ENCODE measurements around the gene KRTAP20-2.

The KRTAP20-2 gene

GRCh38 chr21:30620080-30620479 is 14.9 kb upstream of the KRTAP20-2 start:
- no peaks in the 10 kb centered on the region for H3K27me3 ChIP-seq (ENCODE audit: low read length)
- TF ChIP-seq EZH2phosphoT487 (conservative IDR thresholded peaks at IDR 0.05; ENCODE audit: low read length), result no peak
- TF ChIP-seq CTCF (IDR thresholded peaks at IDR 0.05; ENCODE audit: insufficient read depth, low read length, poor library complexity, severe bottlenecking), result no peak
- no peaks in the 10 kb centered on the region for H3K36me3 ChIP-seq (ENCODE audit: low read length)
- H3K27ac ChIP-seq (ENCODE audit: low read depth, low read length), result no peak overlapping the region
- no peaks in the 10 kb centered on the region for H3K9me2 ChIP-seq (replicated peaks; ENCODE audit: insufficient read depth, low read length)
- H4K20me1 ChIP-seq (ENCODE audit: low read depth, low read length), result no peaks in the 10 kb centered on the region
- H2AFZ ChIP-seq (ENCODE audit: low read depth, low read length, severe bottlenecking), result no peak overlapping the region
- H3K79me2 ChIP-seq (ENCODE audit: insufficient read depth, low read length), result no peaks in the 10 kb centered on the region
- no peak overlapping the region for H3K4me3 ChIP-seq (ENCODE audit: insufficient read depth, low read length, poor library complexity, severe bottlenecking)
- no peak overlapping the region for H3K9ac ChIP-seq (ENCODE audit: low read length)
- no peak overlapping the region for H3K4me2 ChIP-seq (ENCODE audit: low read depth, low read length, poor library complexity, severe bottlenecking)
- H3F3A ChIP-seq (ENCODE audit: insufficient read depth), result no peaks in the 10 kb centered on the region
- H3K9me3 ChIP-seq (ENCODE audit: insufficient read depth, low read length), result peaks cover 6% of the 10 kb centered on the region

- no peak within 1 kb of the TSS for H3K27ac ChIP-seq (ENCODE audit: low read depth, low read length)
These were observed 14.5 kb upstream of the KRTAP20-2 start, which contains the start of gene KRTAP20-4 for GRCh38 chr21:30620522-30620921. Gene KRTAP20-4, plus strand, starts transcription at chr21:30620627.

GRCh38 chr21:30623362-30623761 is 11.6 kb upstream of the KRTAP20-2 start:
- no peak overlapping the region for H3K4me3 ChIP-seq (ENCODE audit: insufficient read depth, low read length, poor library complexity, severe bottlenecking)
- no peak overlapping the region for H3K4me2 ChIP-seq (ENCODE audit: low read depth, low read length, poor library complexity, severe bottlenecking)
- H4K20me1 ChIP-seq (ENCODE audit: low read depth, low read length), result no peaks in the 10 kb centered on the region
- H3K9me3 ChIP-seq (ENCODE audit: insufficient read depth, low read length), result peaks cover 10% of the 10 kb centered on the region
- no peaks in the 10 kb centered on the region for H3F3A ChIP-seq (ENCODE audit: insufficient read depth)
- no peak overlapping the region for H2AFZ ChIP-seq (ENCODE audit: low read depth, low read length, severe bottlenecking)
- no peaks in the 10 kb centered on the region for H3K27me3 ChIP-seq (ENCODE audit: low read length)
- no peaks in the 10 kb centered on the region for H3K9me2 ChIP-seq (replicated peaks; ENCODE audit: insufficient read depth, low read length)
- H3K79me2 ChIP-seq (ENCODE audit: insufficient read depth, low read length), result no peaks in the 10 kb centered on the region
- no peak for TF ChIP-seq EZH2phosphoT487 (conservative IDR thresholded peaks at IDR 0.05; ENCODE audit: low read length)
- no peak for TF ChIP-seq CTCF (IDR thresholded peaks at IDR 0.05; ENCODE audit: insufficient read depth, low read length, poor library complexity, severe bottlenecking)
- no peaks in the 10 kb centered on the region for H3K36me3 ChIP-seq (ENCODE audit: low read length)
- H3K9ac ChIP-seq (ENCODE audit: low read length), result no peak overlapping the region
- no peak overlapping the region for H3K27ac ChIP-seq (ENCODE audit: low read depth, low read length)

More at GRCh38 chr21:30620522-30620921, 14.5 kb upstream of the KRTAP20-2 start, which contains the start of gene KRTAP20-4:
- Histone ChIP-seq H3K4me3 (ENCODE audit: insufficient read depth, low read length, poor library complexity, severe bottlenecking) (no peak within 1 kb of the TSS), H3K9me3 (ENCODE audit: insufficient read depth, low read length) (peaks cover 10% of the 10 kb centered on the region), H2AFZ (ENCODE audit: low read depth, low read length, severe bottlenecking) (no peak within 1 kb of the TSS), H3K27me3 (ENCODE audit: low read length) (no peaks in the 10 kb centered on the region), H3K36me3 (ENCODE audit: low read length) (no peaks in the 10 kb centered on the region), H3K9ac (ENCODE audit: low read length) (no peak within 1 kb of the TSS), H4K20me1 (ENCODE audit: low read depth, low read length) (no peaks in the 10 kb centered on the region), H3K9me2 (replicated peaks; ENCODE audit: insufficient read depth, low read length) (no peaks in the 10 kb centered on the region), H3K79me2 (ENCODE audit: insufficient read depth, low read length) (no peaks in the 10 kb centered on the region), H3F3A (ENCODE audit: insufficient read depth) (no peaks in the 10 kb centered on the region), H3K4me2 (ENCODE audit: low read depth, low read length, poor library complexity, severe bottlenecking) (no peak within 1 kb of the TSS)
- no peak for TF ChIP-seq CTCF (IDR thresholded peaks at IDR 0.05; ENCODE audit: insufficient read depth, low read length, poor library complexity, severe bottlenecking)
